C4-2B (cell line): ENCODE results near the gene RAD21L1.

Experiments
- CTCF ChIP-seq: fragments of 450-650 bp; conservative IDR thresholded peaks from 2 replicates; pipeline ENCODE4 v1.5.1; 2017; ENCODE audit warnings: mild to moderate bottlenecking
- ZFX ChIP-seq: fragments of 450-650 bp; IDR thresholded peaks from 2 replicates; pipeline ENCODE4 v1.6.1; 2017

GRCh38 chr20:1186367-1186991 lies 39.4 kb upstream of the RAD21L1 start:
- TF ChIP-seq ZFX (no peak), CTCF (no peak)
